HepG2 (cell line): ENCODE results near the gene RIN3. TPM values are rescaled to one million over a fixed set of nuclear protein-coding genes. Genes with fewer than 3 reads are reported as not detected.

Experiments
- ATAC-seq: fragments of 200-7000 bp; cut with Tn5 transposase; 3 replicates; pipeline ENCODE4 v1.9.1; 2020; ENCODE audit warnings: mild to moderate bottlenecking, moderate library complexity
- BruUV-seq: library from RNA; stranded (reverse); fragments of 400-500 nt; replicated peaks from 2 replicates; lab custom pipeline; 2021; lab: Mats Ljungman, UMichigan
- CTCF ChIA-PET: fragments of 300-600 bp; formaldehyde crosslinking; extraction: SDS; loops from one replicate; lab custom pipeline; 2021; ENCODE audit warnings: low total read pairs, inconsistent platforms, low intra/inter-chr PET ratio; lab: Yijun Ruan, JAX
- POLR2A ChIA-PET: fragments of 350-600 bp; sonication (Branson Sonifier 250); formaldehyde crosslinking; loops from one replicate; lab custom pipeline; 2020; ENCODE audit warnings: antibody characterized with exemption, inconsistent platforms; lab: Yijun Ruan, JAX
- DNase-seq: peaks from one replicate; pipeline ENCODE4 v3.0.0-alpha.2; 2015; ENCODE audit warnings: low spot score
- FAIRE-seq: peaks from 3 replicates; lab custom pipeline; 2011; peaks lifted over from hg19 to GRCh38; lab: Jason Lieb, UNC
- H2AFZ ChIP-seq: one replicate; pipeline ENCODE4 v1.6.1; 2011; ENCODE audit warnings: low read length, inconsistent platforms
- H3K27ac ChIP-seq: fragments of 300-600 bp; 3 replicates; pipeline ENCODE4 v1.8.0; 2011; ENCODE audit warnings: mixed run types, mild to moderate bottlenecking, mixed read lengths, low read length, inconsistent platforms; ENCODE audit not compliant: insufficient read depth; ENCODE audit errors: extremely low read length
- H3K27me3 ChIP-seq, 2 experiments: fragments of 200-600 bp in 1 of 2; 2 replicates in 1 of 2; 3 replicates in 1 of 2; pipeline versions ENCODE4 v1.6.0 to v1.8.0; 2011; ENCODE audit warnings: low read length in 2 of 2, mild to moderate bottlenecking in 2 of 2, moderate library complexity in 2 of 2, inconsistent platforms in 1 of 2; ENCODE audit not compliant: insufficient read depth in 2 of 2, control insufficient read depth in 1 of 2
- H3K36me3 ChIP-seq, 2 experiments: fragments of 200-600 bp in 1 of 2; replicated peaks in 1 of 2; 2 replicates in 1 of 2; 3 replicates in 1 of 2; pipeline versions ENCODE4 v1.5.1 to v1.8.0; 2011; ENCODE audit warnings: low read length in 2 of 2, inconsistent platforms in 1 of 2; ENCODE audit not compliant: insufficient read depth in 2 of 2, control insufficient read depth in 1 of 2
- H3K4me1 ChIP-seq: 2 replicates; pipeline ENCODE4 v1.5.1; 2012; ENCODE audit warnings: low read length, inconsistent platforms; ENCODE audit not compliant: insufficient read depth
- H3K4me2 ChIP-seq: 2 replicates; pipeline ENCODE4 v1.6.0; 2011; ENCODE audit warnings: low read depth, low read length, inconsistent platforms
- H3K4me3 ChIP-seq, 3 experiments: fragments of 200-600 bp in 1 of 3; sonication (generic), shearing (Covaris generic) in 1 of 3; replicated peaks in 1 of 3; 2 replicates each; pipeline ENCODE4 v1.5.1; 2011 to 2016; ENCODE audit warnings: low read length in 3 of 3, inconsistent platforms in 2 of 3, low read depth in 2 of 3, mild to moderate bottlenecking in 2 of 3, control low read depth in 1 of 3, mixed read lengths in 1 of 3; ENCODE audit not compliant: insufficient read depth in 1 of 3
- H3K79me2 ChIP-seq: one replicate; pipeline ENCODE4 v1.6.1; 2011; ENCODE audit warnings: low read length, inconsistent platforms; ENCODE audit not compliant: insufficient read depth
- H3K9ac ChIP-seq: 2 replicates; pipeline ENCODE4 v1.6.0; 2011; ENCODE audit warnings: mild to moderate bottlenecking, low read depth, low read length, inconsistent platforms; ENCODE audit not compliant: insufficient read depth
- H3K9me3 ChIP-seq: 2 replicates; pipeline ENCODE4 v1.5.1; 2012; ENCODE audit warnings: mild to moderate bottlenecking, low read length
- H4K20me1 ChIP-seq: 2 replicates; pipeline ENCODE4 v1.6.0; 2011; ENCODE audit warnings: inconsistent platforms, mild to moderate bottlenecking, low read length, moderate library complexity; ENCODE audit not compliant: insufficient read depth
- CEBPG ChIP-seq: IDR thresholded peaks from 2 replicates; pipeline ENCODE4 v1.6.1; 2016
- CREB1 ChIP-seq, 2 experiments: fragments of 450-650 bp in 1 of 2; IDR thresholded peaks; 2 replicates each; pipeline ENCODE4 v1.6.1; 2016 to 2017; ENCODE audit warnings: control low read depth in 1 of 2, mild to moderate bottlenecking in 1 of 2, missing compliant biosample characterization in 1 of 2, missing genetic modification characterization in 1 of 2
- HES4 ChIP-seq: sonication (generic); formaldehyde crosslinking; IDR thresholded peaks from 2 replicates; pipeline ENCODE4 v1.9.0; 2021; ENCODE audit warnings: mild to moderate bottlenecking, missing genetic modification reagents, borderline replicate concordance
- IRX3 ChIP-seq: sonication (generic); formaldehyde crosslinking; IDR thresholded peaks from 2 replicates; pipeline ENCODE4 v1.8.1; 2023; ENCODE audit warnings: mild to moderate bottlenecking, low read depth, missing genetic modification reagents, borderline replicate concordance
- SNAPC2 ChIP-seq: sonication (generic); formaldehyde crosslinking; IDR thresholded peaks from 2 replicates; pipeline ENCODE4 v1.8.1; 2022; ENCODE audit warnings: mild to moderate bottlenecking, missing genetic modification reagents
- TEAD3 ChIP-seq: optimal IDR thresholded peaks from 2 replicates; pipeline ENCODE3; 2016; ENCODE audit warnings: borderline replicate concordance
- ZNF253 ChIP-seq: sonication (generic); formaldehyde crosslinking; IDR thresholded peaks from 2 replicates; pipeline ENCODE4 v1.8.0; 2022; ENCODE audit warnings: mild to moderate bottlenecking, missing genetic modification reagents, borderline replicate concordance
- ZNF468 ChIP-seq: sonication (generic); formaldehyde crosslinking; IDR thresholded peaks from 2 replicates; pipeline ENCODE4 v1.8.0; 2022; ENCODE audit warnings: mild to moderate bottlenecking, moderate library complexity, missing genetic modification reagents
- ZNF672 ChIP-seq: sonication (generic); formaldehyde crosslinking; IDR thresholded peaks from 2 replicates; pipeline ENCODE4 v1.8.1; 2022; ENCODE audit warnings: missing genetic modification reagents
- ZNF766 ChIP-seq: sonication (generic); formaldehyde crosslinking; IDR thresholded peaks from 2 replicates; pipeline ENCODE4 v1.5.0; 2020; ENCODE audit warnings: missing genetic modification reagents, borderline replicate concordance
- WGBS: methylation state at CpG from one replicate; pipeline ENCODE4 v1.1.6; 2017; ENCODE audit warnings: low lambda C conversion rate; 5-methylcytosine and 5-hydroxymethylcytosine counted together
- in situ Hi-C: cut with HindIII; loops from 2 replicates; pipeline ENCODE4 v1.10.0; 2017; ENCODE audit warnings: low pct_unique_long_range_greater_than_20kb; ENCODE audit not compliant: extremely low pct_ligation_motif_present
- intact Hi-C: fragments of 100-400 bp; cut with micrococcal nuclease; formaldehyde crosslinking; loops from one replicate; pipeline ENCODE4 v1.10.0; 2022; ENCODE audit not compliant: unreplicated experiment
- polyA plus RNA-seq, 8 experiments: library from polyadenylated mRNA; depleted of rRNA in 3 of 8; stranded (reverse) in 7 of 8; unstranded in 1 of 8; fragments of >200 nt; fragmentation: Illumina TruSeq in 4 of 8; extraction: Trizol in 4 of 8; gene quantifications; 2 replicates each; pipeline versions ENCODE4 v1.2.1 to v1.2.3, GENCODE V29; 2011 to 2016; ENCODE audit warnings: low read depth in 4 of 8, missing spikeins in 1 of 8, mixed read lengths in 1 of 8; ENCODE audit not compliant: insufficient read depth in 1 of 8
- total RNA-seq, 5 experiments: library from RNA; depleted of rRNA; stranded (reverse); fragments of >200 nt; fragmentation: Illumina TruSeq; extraction: Trizol; gene quantifications; 2 replicates each; pipeline ENCODE4 v1.2.3, GENCODE V29; 2016; ENCODE audit warnings: low read depth in 1 of 5
- TF ChIP-seq, protein P1 (sequence below): sonication (generic); formaldehyde crosslinking; IDR thresholded peaks from 2 replicates; pipeline ENCODE4 v1.4.0; 2020; ENCODE audit warnings: mild to moderate bottlenecking, missing genetic modification reagents
- TF ChIP-seq, protein P2 (sequence below): fragments of 450-650 bp; IDR thresholded peaks from 2 replicates; pipeline ENCODE4 v1.6.1; 2016

RIN3 gene
- total and polyA plus RNA-seq, 2 of the 13 experiments (the other 11 are each of a cell fraction or from before 2014, with no cell fraction given): 2.3 to 3.6 TPM

DNA sequence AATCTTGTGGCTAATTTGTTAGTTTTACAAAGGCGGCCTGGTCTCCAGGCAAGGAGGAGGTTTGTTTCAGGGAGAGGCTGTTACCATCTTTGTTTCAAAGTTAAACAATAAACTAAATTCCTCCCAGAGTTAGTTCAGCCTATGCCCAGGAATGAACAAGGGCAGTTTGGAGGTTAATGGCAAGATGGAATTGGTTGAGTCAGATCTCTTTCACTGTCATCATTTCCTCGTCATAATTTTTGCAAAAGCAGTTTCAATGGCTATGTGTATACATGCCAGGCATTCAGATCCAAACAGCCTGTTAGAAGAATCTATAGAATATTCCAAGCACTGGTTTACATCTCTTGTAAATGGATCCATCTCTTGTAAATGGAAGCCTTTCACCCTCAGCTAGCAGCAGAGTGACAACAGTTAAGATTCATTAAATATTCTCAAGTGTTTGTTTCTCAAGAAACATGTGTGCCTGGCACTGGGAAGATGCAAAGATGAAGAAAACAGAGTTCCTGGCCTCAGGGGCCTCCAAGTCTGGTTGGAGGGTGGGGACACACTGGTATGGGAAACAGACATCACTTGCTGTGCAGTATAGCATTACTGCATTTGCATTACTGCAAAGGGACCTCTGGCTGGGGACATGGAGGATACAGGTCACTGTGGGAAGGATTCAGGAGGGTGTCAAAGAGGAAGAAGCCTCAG, 65.8 kb downstream of the RIN3 start (continued):
- TF ChIP-seq, protein P1, sequence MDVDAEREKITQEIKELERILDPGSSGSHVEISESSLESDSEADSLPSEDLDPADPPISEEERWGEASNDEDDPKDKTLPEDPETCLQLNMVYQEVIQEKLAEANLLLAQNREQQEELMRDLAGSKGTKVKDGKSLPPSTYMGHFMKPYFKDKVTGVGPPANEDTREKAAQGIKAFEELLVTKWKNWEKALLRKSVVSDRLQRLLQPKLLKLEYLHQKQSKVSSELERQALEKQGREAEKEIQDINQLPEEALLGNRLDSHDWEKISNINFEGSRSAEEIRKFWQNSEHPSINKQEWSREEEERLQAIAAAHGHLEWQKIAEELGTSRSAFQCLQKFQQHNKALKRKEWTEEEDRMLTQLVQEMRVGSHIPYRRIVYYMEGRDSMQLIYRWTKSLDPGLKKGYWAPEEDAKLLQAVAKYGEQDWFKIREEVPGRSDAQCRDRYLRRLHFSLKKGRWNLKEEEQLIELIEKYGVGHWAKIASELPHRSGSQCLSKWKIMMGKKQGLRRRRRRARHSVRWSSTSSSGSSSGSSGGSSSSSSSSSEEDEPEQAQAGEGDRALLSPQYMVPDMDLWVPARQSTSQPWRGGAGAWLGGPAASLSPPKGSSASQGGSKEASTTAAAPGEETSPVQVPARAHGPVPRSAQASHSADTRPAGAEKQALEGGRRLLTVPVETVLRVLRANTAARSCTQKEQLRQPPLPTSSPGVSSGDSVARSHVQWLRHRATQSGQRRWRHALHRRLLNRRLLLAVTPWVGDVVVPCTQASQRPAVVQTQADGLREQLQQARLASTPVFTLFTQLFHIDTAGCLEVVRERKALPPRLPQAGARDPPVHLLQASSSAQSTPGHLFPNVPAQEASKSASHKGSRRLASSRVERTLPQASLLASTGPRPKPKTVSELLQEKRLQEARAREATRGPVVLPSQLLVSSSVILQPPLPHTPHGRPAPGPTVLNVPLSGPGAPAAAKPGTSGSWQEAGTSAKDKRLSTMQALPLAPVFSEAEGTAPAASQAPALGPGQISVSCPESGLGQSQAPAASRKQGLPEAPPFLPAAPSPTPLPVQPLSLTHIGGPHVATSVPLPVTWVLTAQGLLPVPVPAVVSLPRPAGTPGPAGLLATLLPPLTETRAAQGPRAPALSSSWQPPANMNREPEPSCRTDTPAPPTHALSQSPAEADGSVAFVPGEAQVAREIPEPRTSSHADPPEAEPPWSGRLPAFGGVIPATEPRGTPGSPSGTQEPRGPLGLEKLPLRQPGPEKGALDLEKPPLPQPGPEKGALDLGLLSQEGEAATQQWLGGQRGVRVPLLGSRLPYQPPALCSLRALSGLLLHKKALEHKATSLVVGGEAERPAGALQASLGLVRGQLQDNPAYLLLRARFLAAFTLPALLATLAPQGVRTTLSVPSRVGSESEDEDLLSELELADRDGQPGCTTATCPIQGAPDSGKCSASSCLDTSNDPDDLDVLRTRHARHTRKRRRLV: no peak
- TF ChIP-seq ZNF468 (CRISPR knock-in tag): no peak

DNA sequence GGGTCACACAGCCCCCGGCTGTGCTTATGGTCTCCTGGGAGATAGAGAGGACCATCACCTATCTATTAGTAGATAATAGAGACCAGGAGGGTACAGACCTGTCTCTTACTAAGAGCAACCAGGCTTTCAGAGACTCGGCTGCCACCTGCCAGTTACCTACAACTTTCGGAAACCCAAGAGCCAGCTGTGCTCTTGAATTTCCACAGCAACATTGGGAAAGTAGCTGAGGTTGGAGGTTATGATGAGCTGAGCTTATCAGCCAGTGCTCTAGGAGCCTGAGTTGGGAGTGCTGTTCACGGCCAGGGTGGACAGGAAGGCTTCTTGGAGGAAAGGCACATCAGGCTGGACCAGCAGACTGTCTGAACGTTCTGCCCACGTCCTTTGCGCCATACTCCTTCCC, 67.6 kb downstream of the RIN3 start:
- Histone ChIP-seq H3K36me3 (peaks cover 9 to 19% of the 10 kb centered on the region in 2 experiments; a peak in 3 of 5 replicates), H3K4me3 (no peak overlapping the region), H3K4me1 (no peaks in the 10 kb centered on the region), H3K9ac (no peak overlapping the region), H3K27ac (no peak overlapping the region), H3K79me2 (no peaks in the 10 kb centered on the region), H3K27me3 (no peaks in the 10 kb centered on the region), H3K9me3 (no peaks in the 10 kb centered on the region), H4K20me1 (no peaks in the 10 kb centered on the region), H3K4me2 (no peak overlapping the region), H2AFZ (no peak overlapping the region)
- 95% methylated on average over 5 of the region's 7 CpGs for WGBS
- FAIRE-seq: no peak
- no peak for ATAC-seq
- DNase-seq: no peak
- ChIA-PET CTCF (no interaction called here), POLR2A (no interaction called here)
- in situ Hi-C loops (no loop called here), intact Hi-C loops (no loop called here)
- BruUV-seq: no TSS peak
- TF ChIP-seq HES4 (CRISPR knock-in tag) (no peak), TEAD3 (CRISPR knock-in tag) (no peak), CREB1 (IDR thresholded peaks at IDR 0.05) (no peak), CREB1 (CRISPR knock-in tag; IDR thresholded peaks at IDR 0.05) (no peak), ZNF253 (no peak), CEBPG (no peak), ZNF672 (CRISPR knock-in tag) (no peak), SNAPC2 (CRISPR knock-in tag) (no peak), IRX3 (CRISPR knock-in tag) (no peak), ZNF766 (CRISPR knock-in tag) (no peak)
- TF ChIP-seq, protein P2, sequence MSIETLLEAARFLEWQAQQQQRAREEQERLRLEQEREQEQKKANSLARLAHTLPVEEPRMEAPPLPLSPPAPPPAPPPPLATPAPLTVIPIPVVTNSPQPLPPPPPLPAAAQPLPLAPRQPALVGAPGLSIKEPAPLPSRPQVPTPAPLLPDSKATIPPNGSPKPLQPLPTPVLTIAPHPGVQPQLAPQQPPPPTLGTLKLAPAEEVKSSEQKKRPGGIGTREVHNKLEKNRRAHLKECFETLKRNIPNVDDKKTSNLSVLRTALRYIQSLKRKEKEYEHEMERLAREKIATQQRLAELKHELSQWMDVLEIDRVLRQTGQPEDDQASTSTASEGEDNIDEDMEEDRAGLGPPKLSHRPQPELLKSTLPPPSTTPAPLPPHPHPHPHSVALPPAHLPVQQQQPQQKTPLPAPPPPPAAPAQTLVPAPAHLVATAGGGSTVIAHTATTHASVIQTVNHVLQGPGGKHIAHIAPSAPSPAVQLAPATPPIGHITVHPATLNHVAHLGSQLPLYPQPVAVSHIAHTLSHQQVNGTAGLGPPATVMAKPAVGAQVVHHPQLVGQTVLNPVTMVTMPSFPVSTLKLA: no peak
